Suppressor macrophage treated with lipopolysaccharide for 4 hours (primary cell): ENCODE measurements around the gene RNASEH2A.
"Not testable (repeated sequence)": the region's sequence is repeated elsewhere in the genome, so short reads cannot be mapped to it uniquely, and the experiment has no call there.

Experiments
- DNase-seq: peaks from one replicate; pipeline ENCODE4 v3.0.0-alpha.2; 2020

RNASEH2A gene

GRCh38 chr19:12834566-12834943, 28.2 kb downstream of the RNASEH2A start, which contains the start of gene RTBDN:
RTBDN (minus strand) TSS chr19:12834579; CDS start chr19:12829979, 4,600 bp downstream.
- DNase-seq, result no peak

GRCh38 chr19:12834976-12835757, 28.8 kb downstream of the RNASEH2A start:
- no peak for DNase-seq

GRCh38 chr19:12836529-12836863, 30.1 kb downstream of the RNASEH2A start:
- DNase-seq, result no peak

DNA sequence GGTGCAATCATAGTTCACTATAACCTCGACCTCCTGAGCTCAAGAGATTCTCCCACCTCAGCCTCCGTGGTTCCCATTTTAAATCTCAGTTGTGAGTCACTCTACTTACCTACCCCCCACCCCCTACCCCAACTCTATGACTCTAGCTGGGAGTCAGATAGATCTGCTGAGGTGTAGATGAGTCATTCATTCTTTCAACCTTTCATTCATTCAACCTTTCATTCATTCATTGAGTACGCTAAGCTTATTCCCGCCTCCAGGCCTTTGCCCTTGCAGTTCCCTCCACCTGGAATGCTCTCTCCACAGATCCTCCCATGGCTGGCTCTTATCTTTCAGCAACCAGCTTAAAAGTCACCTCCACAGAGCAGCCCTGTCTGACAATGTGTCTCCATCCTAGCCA, 30.8 kb downstream of the RNASEH2A start:
- no peak for DNase-seq

GRCh38 chr19:12838182-12838885, 31.9 kb downstream of the RNASEH2A start, which contains the start of gene MAST1:
MAST1 (plus strand) TSS chr19:12838515; CDS start chr19:12838573, 58 bp downstream.
- peak; percentile 60 for DNase-seq

DNA sequence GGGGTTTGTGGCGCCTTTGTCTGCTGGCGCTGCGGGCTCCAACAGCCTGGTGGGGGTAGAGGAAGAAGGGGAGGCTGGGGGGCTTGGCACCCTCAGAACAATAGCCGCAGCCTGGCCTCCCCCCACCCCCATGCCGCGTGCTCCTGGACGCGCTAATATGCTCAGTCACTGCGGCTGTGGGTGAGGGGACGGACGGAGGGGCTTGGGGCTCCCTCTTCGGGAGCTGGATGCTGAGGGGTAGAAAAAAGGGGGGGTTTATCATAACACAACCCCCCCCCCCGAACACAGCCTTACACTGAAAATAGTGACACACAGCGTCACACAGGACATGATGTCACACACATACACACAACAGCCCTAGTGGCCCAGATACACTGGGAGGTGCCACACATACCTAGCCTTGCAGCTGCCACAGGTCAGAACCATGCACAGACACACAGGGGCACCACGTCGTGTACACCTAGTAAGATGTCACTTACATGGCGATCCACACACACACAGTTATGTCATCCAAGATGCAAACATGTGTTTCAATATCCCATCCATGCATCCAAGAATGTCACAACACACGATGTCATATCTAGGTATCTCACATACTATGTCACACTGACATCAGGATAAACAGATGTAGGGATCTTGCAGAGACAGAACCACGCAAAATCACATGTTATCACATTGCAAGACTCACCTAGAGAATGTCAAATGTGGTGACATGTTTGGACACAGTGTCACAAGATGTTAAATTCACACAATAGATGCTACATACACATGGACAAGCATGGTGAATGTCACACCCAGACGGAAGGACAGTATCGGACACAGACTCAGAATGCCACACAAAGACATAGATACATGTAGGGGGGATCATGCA, 32.7 kb downstream of the RNASEH2A start:
- DNase-seq, result no peak

DNA sequence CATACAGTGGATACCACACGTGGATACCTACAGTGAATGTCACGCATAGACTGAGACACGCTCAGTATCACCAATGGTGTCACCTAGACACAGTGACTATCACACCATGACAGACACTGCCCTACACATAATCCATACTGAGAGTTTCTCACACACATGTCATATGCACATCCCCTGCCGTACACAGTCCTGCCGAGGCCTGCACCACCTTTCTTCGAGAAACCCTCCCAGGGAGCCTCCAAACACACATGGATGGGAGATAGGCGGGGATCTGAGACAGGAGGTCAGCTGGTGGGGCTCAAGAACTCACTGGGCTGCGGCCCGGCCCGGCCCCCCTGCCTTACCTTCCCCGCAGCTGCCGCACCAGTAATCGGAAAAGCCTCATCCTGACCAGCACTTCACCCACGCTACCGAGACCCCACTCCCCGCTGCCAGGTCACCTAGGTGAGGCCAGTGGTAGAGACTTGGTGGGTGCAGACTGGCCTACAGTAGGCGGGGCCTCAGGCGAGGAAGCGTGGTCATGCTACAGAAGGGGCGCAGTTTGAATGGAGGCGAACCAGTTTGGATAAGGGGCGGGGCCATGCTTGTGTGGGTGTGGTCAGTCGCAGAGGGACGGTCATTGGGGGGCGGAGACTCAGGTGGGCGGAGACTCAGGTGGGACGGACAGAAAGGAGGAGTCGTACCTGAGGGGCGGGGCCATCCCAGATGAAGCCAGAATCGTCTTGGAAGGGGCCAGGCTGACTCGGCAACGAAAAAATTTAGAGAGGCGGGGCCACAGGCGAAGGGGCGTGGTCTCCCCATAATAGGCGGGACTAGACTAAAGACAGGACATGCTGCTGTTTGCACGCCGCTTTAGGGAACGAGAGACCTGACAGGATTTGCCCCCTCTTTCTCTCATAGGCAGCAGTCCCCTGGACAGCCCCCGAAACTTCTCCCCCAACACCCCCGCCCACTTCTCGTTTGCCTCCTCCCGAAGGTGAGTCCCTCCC, 34.0 kb downstream of the RNASEH2A start:
- peak; percentile 54 for DNase-seq

- no peak for DNase-seq
Measured at GRCh38 chr19:12841094-12841493, 34.7 kb downstream of the RNASEH2A start.

DNA sequence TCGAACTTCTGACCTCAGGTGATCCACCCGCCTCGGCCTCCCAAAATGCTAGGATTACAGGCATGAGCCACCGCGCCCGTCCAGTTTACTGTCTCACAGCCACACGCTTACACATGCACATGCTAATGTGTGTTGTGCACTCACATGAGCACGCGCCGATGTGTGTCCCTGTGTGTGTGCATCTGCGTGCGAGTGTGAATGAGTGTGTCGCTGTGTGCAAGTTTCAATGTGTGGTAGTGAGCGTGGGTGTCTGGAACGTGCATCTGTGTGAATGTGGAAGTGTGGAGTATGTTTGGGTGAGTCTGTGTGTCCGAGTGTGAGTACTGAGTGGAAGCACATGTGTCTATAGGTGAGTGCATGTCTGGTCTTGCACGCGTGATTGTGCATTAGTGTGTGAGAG, 36.1 kb downstream of the RNASEH2A start:
- DNase-seq, result no peak

DNA sequence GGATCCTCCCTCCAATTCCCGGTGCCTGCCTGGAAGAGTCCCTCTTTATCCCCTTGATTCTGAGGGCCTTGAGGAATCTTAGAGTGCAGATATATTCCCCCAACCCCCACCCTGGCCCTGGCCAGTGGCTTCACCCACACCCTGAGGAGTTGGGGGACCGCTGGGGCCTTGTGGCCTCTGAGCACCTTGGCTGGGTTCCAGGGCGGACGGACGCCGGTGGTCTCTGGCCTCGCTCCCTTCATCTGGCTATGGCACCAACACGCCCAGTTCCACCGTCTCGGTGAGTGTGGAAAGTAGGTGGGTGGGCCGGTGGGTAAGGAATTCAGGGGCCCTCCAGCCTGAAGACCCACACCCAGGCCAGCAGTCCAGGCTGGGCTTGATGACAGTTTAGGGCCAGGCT, 36.9 kb downstream of the RNASEH2A start:
- no peak for DNase-seq

DNA sequence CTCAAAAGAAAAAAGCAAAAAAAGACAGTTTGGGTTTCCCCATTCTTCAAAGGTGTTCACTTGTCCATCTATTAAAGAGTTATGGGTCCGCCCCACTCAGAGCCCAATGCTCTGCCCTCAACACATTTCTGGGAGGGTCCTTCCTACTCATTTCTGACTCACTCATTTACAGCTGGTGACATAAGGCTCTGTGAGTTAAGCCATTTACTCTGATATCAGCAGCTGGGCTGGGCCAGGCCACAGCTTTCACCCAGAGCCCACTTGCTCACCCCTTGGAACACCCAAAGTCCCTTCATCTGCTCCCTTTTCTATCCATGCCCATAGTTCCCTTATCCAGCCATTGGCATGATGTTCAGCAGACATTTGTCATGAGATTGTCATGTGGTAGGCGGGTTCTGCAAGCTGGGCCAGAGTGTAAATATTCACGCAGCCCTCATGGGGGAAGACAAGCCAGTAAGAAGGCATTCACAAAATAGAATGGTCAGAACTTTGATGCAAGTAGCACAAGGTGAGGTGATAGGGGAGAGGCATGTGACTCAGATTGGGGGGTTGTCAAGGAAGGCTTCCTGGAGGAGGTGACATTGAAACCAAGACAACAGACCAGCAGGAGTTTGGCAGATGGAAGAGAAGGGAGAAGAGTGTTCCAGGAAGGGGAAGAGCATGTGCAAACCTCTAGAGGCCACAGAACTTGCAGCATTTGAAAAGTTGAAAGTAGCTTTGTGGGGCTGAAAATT, 37.8 kb downstream of the RNASEH2A start:
- peak; percentile 57 for DNase-seq

DNA sequence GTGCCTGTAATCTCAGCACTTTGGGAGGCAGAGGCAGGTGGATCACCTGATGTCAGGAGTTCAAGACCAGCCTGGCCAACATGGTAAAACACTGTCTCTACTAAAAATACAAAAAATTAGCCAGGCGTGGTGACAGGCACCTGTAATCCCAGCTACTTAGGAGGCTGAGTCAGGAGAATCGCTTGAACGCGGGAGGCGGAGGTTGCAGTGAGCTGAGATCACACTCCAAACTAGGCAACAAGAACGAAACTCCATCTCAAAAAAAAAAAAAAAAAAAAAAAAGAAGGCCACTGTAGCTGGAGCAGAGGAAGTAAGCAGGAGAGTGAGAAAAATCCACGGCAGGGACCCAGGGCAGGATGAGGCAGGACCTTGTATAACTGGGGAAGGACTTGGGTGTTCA, 40.2 kb downstream of the RNASEH2A start:
- DNase-seq, result not testable (repeated sequence)

- DNase-seq, result peak; percentile 88
Measured at GRCh38 chr19:12847159-12848139, 41.1 kb downstream of the RNASEH2A start.

DNA sequence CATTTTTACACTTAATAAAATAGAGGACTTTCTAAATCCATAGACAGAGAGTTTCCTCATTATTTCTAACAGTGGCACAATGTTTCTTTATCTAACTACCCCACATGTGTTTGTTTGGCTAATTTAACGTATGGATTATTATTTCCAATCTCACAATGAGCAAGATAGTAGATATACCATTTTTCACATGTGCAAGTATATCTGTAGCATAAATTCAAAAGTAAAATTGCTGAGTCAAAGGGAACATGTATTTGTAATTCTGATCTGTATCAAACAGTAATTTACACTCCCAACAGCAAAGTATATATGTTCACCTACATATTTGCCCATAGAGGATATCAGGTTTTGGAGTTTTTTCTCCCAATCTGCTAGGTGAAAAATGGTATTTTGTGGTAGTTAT, 50.3 kb downstream of the RNASEH2A start:
- DNase-seq, result no peak

DNA sequence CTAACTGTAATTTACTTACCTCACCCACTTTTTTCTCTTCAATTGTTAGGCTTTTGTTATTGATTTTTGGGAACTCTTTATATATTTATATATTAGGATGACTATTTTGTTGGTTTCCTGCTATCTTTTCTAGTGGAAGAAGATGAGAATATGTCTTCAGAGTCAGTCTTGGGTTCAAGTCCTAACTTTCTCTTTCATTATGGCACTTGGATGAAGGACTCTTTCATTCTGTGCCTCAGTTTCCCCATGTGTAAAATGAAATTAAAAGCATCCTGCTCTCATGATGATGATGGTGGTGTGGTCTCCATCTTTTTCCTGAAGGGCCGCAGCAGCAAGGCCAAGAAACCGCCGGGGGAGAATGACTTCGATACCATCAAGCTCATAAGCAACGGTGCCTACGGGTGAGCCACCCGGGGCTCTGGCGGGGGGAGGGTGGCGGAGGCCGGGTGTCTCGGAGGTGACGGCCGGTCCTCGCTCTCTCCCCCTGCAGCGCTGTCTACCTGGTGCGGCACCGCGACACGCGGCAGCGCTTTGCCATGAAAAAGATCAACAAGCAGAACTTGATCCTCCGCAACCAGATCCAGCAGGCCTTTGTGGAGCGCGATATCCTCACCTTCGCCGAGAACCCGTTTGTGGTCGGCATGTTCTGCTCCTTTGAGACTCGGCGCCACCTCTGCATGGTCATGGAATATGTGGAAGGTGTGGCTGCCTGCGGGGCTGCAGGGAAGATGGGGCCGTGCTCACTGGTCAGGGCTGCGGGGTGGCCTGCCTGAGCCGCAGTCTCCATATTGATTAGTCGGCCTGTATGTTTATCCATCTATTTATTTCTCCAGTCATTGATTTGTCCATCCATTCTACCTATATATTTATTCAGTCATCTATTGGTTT, 51.9 kb downstream of the RNASEH2A start:
- DNase-seq, result no peak

DNA sequence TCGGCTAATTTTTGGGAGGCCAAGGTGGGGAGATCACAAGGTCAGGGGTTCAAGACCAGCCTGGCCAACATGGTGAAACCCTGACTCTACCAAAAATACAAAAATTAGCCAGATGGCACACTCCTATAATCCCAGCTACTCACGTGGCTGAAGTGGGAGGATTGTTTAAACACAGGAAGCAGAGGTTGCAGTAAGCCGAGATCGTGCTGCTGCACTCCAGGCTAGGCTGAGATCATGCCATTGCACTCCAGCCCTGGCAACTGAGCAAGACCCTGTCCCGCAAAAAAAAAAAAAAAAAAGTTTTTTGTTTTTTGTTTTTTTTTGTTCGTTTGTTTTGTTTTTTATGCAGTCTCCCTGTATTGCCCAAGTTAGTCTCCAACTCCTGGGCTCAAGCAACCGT, 53.2 kb downstream of the RNASEH2A start:
- DNase-seq, result no peak
